GM12872 (cell line): ENCODE data around the gene BRINP3.

Experiments used
- TF ChIP-seq, protein P1 (sequence below): IDR thresholded peaks from 3 replicates; pipeline ENCODE4 v1.5.1; 2011; ENCODE audit warnings: low read depth, mild to moderate bottlenecking, low read length, moderate library complexity; ENCODE audit not compliant: insufficient read depth

The BRINP3 gene

DNA sequence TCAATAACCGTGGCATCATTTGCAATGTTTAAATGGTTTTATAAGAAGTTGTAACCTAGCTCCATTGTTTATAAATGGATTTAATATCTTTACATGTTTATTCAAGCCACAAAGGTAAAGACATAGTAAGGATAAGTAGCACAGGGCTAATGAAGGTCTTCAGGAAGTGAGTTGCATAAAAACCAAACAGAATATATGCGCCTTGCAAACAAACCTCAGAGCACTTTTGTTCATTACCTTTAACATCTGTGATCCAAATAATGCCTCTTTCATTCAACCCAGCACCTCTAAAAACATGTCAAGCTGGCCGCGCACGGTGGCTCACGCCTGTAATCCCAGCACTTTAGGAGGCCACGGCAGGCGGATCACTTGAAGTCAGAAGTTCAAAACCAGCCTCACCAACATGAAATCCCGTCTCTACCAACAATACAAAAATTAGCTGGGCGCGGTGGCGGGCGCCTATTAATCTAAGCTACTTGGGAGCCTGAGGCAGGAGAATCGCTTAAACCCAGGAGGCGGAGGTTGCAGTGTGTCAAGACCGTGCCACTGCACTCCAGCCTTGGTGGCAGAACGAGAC is 25.3 kb downstream of the BRINP3 start:
- TF ChIP-seq, protein P1, sequence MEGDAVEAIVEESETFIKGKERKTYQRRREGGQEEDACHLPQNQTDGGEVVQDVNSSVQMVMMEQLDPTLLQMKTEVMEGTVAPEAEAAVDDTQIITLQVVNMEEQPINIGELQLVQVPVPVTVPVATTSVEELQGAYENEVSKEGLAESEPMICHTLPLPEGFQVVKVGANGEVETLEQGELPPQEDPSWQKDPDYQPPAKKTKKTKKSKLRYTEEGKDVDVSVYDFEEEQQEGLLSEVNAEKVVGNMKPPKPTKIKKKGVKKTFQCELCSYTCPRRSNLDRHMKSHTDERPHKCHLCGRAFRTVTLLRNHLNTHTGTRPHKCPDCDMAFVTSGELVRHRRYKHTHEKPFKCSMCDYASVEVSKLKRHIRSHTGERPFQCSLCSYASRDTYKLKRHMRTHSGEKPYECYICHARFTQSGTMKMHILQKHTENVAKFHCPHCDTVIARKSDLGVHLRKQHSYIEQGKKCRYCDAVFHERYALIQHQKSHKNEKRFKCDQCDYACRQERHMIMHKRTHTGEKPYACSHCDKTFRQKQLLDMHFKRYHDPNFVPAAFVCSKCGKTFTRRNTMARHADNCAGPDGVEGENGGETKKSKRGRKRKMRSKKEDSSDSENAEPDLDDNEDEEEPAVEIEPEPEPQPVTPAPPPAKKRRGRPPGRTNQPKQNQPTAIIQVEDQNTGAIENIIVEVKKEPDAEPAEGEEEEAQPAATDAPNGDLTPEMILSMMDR, result no peak

DNA sequence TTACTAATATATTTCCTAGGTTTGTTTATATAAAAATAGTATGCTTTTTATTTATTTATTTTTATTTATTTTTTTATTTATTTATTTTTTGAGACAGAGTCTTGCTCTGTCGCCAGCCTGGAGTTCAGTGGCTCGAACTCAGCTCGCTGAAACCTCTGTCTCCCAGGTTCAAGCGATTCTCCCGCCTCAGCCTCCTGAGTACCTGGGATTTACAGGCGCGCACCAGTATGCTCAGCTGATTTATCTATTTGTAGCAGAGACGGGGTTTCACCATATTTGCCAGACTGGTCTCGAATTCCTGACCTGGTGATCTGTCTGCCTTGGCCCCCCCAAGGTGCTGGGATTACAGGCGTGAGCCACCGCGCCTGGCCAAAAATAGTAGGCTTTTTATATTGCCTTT is 33.2 kb downstream of the BRINP3 start:
- TF ChIP-seq, protein P1, result no peak

DNA sequence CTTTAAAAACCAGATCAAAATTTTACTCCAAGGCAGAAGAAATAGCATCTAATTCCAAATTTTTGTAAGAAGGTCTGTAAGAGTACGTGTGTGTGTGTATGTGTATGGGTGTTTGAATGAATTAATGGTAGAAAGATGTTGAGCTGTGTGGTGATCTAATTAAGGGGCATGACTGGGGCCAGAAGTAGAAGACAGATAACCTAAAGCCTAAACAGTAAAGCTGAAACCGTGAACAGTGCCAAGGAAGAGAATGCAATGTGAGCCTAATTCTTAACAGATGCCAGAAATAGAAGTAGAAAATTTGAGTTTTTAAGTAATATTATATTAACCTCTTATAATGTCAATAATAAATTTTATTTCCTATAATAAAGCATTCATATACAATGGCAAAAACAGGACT is 38.2 kb downstream of the BRINP3 start:
- TF ChIP-seq, protein P1, result no peak

DNA sequence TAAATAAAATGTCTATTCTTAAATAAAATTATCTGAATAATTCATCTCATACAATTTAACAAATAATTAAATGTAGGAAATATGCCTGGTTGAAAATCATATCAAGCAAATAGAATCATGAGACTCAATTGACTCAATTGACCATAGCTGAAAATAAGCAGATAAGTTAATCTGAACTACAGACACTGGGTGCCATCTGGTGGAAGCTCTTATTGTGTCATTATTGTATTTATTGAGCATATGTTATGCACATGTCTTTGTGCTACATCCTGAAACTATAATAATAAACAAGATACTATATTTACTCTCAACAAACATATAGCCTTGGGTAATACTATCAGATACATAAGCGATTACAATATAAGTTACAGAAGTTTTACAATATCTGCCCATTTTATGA is 41.0 kb downstream of the BRINP3 start:
- TF ChIP-seq, protein P1, result peak; percentile 24; the same call in 1 of the 3 replicates

DNA sequence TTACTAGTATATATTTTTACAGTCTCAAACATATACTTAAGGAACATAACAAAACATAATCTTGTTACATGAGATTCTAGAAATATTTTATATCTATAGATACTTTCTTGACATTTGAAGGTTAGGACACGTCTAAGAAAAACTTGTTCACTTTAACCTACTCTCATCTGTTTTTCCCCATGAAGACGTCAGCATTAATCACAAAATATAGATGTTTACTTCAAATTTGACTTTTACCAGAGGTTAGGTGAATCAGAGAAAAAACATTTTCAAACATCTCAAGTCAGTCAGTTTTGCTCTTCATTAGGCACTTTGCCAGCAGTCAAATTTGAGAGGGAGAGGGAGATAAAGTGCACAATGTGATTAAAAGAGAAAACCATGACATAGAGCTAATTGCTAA is 47.7 kb downstream of the BRINP3 start:
- TF ChIP-seq, protein P1, result no peak

DNA sequence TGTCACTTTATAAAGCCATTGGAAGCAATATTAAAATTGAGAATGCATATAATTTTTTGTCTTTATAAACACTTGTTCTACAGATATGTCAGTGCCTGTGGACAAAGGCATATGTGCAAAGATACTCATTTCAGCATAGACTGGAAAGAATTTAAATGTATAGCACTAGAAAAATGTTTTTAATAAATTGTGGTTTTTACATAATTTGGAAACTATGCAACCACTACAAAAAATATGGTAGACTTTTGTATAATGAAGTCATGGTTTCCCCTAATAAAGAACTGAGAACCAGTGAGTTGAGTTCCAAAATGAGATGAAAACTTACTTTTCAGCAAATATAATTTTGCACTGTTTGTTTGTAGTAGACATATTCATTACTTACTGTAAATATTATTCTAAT is 48.5 kb downstream of the BRINP3 start:
- TF ChIP-seq, protein P1, result no peak

DNA sequence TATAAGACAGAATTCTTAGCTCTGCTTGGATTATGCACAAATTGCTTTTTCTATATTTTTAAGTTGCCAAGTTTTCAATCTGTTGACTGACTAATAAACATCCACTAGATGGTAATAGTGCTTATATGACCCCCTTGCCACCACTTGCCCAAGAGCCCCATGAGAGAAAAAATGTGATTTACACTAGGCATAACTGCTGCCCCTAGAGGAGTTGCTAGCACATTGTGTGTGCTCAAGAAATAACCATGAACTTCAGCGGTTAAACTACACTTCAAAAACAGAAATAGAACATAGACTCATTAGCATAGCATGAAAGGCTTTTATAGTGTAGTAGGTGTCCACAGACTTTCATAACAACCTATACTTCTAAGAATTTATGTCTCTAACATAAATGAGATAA is 61.4 kb downstream of the BRINP3 start:
- TF ChIP-seq, protein P1, result no peak
